GM23248 (cell line): Measurements from ENCODE around the gene STX16. TPM values are rescaled to one million over a fixed set of nuclear protein-coding genes. Genes with fewer than 3 reads are reported as not detected.

ENCODE experiments used
- DNase-seq: peaks from one replicate; pipeline ENCODE4 v3.0.0-alpha.2; 2015
- H2AFZ ChIP-seq: fragments of 200-600 bp; sonication (generic); 2 replicates; pipeline ENCODE4 v1.6.1; 2016; ENCODE audit warnings: antibody characterized with exemption
- H3F3A ChIP-seq: fragments of 200-600 bp; sonication (generic); 2 replicates; pipeline ENCODE4 v1.6.1; 2016; ENCODE audit warnings: mild to moderate bottlenecking, antibody characterized with exemption, mixed run types; ENCODE audit not compliant: insufficient read depth
- H3K27ac ChIP-seq: fragments of 200-600 bp; sonication (generic); 2 replicates; pipeline ENCODE4 v1.5.1; 2016; ENCODE audit warnings: mild to moderate bottlenecking
- H3K27me3 ChIP-seq: fragments of 200-600 bp; sonication (generic); replicated peaks from 2 replicates; pipeline ENCODE4 v1.6.1; 2016; ENCODE audit warnings: mild to moderate bottlenecking; ENCODE audit not compliant: insufficient read depth
- H3K36me3 ChIP-seq: fragments of 200-600 bp; sonication (generic); 2 replicates; pipeline ENCODE4 v1.6.1; 2016; ENCODE audit warnings: low read depth, mild to moderate bottlenecking
- H3K4me1 ChIP-seq: fragments of 200-600 bp; sonication (generic); 2 replicates; pipeline ENCODE4 v1.6.1; 2016; ENCODE audit warnings: mild to moderate bottlenecking; ENCODE audit not compliant: insufficient read depth
- H3K4me2 ChIP-seq: fragments of 200-600 bp; sonication (generic); one replicate; pipeline ENCODE4 v1.6.1; 2016; ENCODE audit warnings: mild to moderate bottlenecking; ENCODE audit not compliant: unreplicated experiment
- H3K4me3 ChIP-seq: fragments of 200-600 bp; sonication (generic); 2 replicates; pipeline ENCODE4 v1.5.1; 2016; ENCODE audit warnings: mild to moderate bottlenecking
- H3K79me2 ChIP-seq: fragments of 200-600 bp; sonication (generic); 2 replicates; pipeline ENCODE4 v1.6.1; 2016; ENCODE audit warnings: mild to moderate bottlenecking; ENCODE audit not compliant: insufficient read depth
- H3K9ac ChIP-seq: fragments of 200-600 bp; sonication (generic); 2 replicates; pipeline ENCODE4 v1.6.1; 2016; ENCODE audit warnings: mild to moderate bottlenecking
- H3K9me2 ChIP-seq: fragments of 200-600 bp; sonication (generic); 2 replicates; pipeline ENCODE4 v1.6.1; 2016; ENCODE audit warnings: mixed run types, mild to moderate bottlenecking, moderate library complexity; ENCODE audit not compliant: insufficient read depth
- H3K9me3 ChIP-seq: fragments of 200-600 bp; sonication (generic); one replicate; pipeline ENCODE4 v1.6.1; 2017; ENCODE audit warnings: low read depth
- H4K20me1 ChIP-seq: fragments of 200-600 bp; sonication (generic); 2 replicates; pipeline ENCODE4 v1.6.0; 2016; ENCODE audit not compliant: insufficient read depth
- EZH2 ChIP-seq: fragments of 200-600 bp; sonication (generic); IDR thresholded peaks from 2 replicates; pipeline ENCODE4 v1.6.1; 2018; ENCODE audit warnings: antibody characterized with exemption, mild to moderate bottlenecking; ENCODE audit not compliant: insufficient read depth, poor library complexity, severe bottlenecking
- EZH2phosphoT487 ChIP-seq: fragments of 200-600 bp; sonication (generic); IDR thresholded peaks from 2 replicates; pipeline ENCODE4 v1.6.1; 2018; ENCODE audit warnings: antibody characterized with exemption, moderate library complexity, mild to moderate bottlenecking, low read depth; ENCODE audit not compliant: insufficient read depth
- WGBS, 2 experiments: methylation state at CpG; one replicate each; pipeline ENCODE4 v1.1.6; 2015 to 2017; ENCODE audit warnings: low lambda C conversion rate in 2 of 2, low coverage in 1 of 2; ENCODE audit errors: missing lambda C conversion rate in 2 of 2; 5-methylcytosine and 5-hydroxymethylcytosine counted together
- in situ Hi-C: fragments of 300-500 bp; cut with MboI; formaldehyde crosslinking; loops from 2 replicates; pipeline ENCODE4 v1.15.0; 2020
- polyA plus RNA-seq: library from polyadenylated mRNA; unstranded; fragments of >200 nt; fragmentation: Nextera tagmentation; extraction: Ambion mirVana; gene quantifications from 2 replicates; pipeline ENCODE4 v1.2.1, GENCODE V29; 2016
- total RNA-seq: library from RNA; depleted of rRNA; stranded (reverse); fragments of >200 nt; shearing (Covaris generic); gene quantifications from 2 replicates; pipeline ENCODE4 v1.2.3, GENCODE V29; 2014

STX16 gene
- total and polyA plus RNA-seq, 2 experiments from 2014 or later = 17.6 to 36.9 TPM

DNA sequence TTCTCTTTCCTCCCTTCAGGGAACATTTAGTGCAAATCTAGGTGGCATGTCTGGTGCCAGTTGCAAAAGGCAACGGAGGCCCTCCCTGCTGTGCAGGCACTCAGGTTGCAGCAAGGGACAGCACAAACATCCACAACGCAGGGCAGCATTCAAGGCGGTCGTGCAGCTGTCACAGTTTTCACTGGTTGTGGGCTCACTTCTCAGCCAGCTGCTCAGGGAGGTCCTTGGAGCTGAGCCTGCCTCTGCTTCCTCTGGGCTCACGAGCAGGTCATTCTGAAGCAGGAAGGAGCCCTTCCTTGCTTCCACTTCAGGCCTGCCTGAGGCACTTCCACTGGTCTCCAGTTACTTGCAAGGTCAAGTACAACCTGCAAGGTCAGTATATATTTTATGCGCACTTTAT, 37.8 kb downstream of the STX16 start:
- TF ChIP-seq EZH2 (no peak), EZH2phosphoT487 (no peak)
- no peak overlapping the region for H3K9ac ChIP-seq
- no peaks in the 10 kb centered on the region for H4K20me1 ChIP-seq
- no peaks in the 10 kb centered on the region for H3K27me3 ChIP-seq
- in situ Hi-C loops = no loop called here
- DNase-seq = no peak
- H3K79me2 ChIP-seq = peaks cover 8% of the 10 kb centered on the region
- 65 to 68% methylated on average over 6 of the region's 6 CpGs for WGBS, 2 experiments
- H3K4me3 ChIP-seq = no peak overlapping the region
- no peak overlapping the region for H3K27ac ChIP-seq
- no peak overlapping the region for H3K4me2 ChIP-seq
- no peaks in the 10 kb centered on the region for H3K36me3 ChIP-seq
- H3K4me1 ChIP-seq = peaks cover 25% of the 10 kb centered on the region
- H2AFZ ChIP-seq = no peak overlapping the region
- no peaks in the 10 kb centered on the region for H3K9me3 ChIP-seq
- H3F3A ChIP-seq = peaks cover 27% of the 10 kb centered on the region
- no peaks in the 10 kb centered on the region for H3K9me2 ChIP-seq

DNA sequence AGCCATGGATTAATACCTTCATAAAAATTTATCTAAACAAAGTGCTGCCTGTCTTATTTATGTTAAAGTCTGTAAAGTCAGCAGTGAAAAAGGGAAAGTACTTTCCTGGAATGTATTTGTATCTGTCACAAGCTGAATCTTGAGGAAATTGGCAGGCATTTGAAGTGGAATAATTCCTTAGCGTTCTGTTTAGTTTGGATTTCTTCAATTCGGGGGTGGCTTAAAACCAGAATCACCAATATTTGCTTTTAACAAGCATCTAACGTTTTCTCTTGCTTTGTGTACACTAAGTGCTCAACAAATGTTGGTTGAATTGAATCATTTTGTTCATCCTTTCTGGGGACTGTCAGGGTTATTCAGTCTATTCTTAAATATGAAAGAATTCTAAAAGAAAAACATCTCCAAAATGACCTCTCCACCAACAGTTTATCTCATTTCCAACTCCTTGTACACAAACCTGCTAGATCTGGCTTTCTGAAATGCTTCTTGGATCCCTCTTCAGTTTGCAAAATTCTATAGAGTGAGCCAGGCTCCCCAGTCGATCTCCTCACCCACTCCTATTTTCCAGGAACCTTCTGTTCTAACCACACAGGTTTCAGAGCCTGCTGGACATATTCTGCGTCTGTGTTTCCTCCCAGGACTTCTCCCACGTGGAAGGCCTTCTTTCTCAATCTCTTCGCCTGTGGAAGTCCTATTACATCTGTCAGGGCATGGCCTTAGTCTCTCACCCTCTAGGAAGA, 39.5 kb downstream of the STX16 start:
- in situ Hi-C loops = no loop called here
- H3K9me2 ChIP-seq = no peaks in the 10 kb centered on the region
- H3K79me2 ChIP-seq = peaks cover 16% of the 10 kb centered on the region
- TF ChIP-seq EZH2phosphoT487 = no peak
- no peak for TF ChIP-seq EZH2
- H3K9ac ChIP-seq = peak overlapping the region; percentile 21
- peak; percentile 63 for DNase-seq
- peaks cover 27% of the 10 kb centered on the region for H3F3A ChIP-seq
- H3K27me3 ChIP-seq = no peaks in the 10 kb centered on the region
- H3K27ac ChIP-seq = peak overlapping the region; percentile 89
- no peaks in the 10 kb centered on the region for H3K9me3 ChIP-seq
- no peak overlapping the region for H3K4me3 ChIP-seq
- no peaks in the 10 kb centered on the region for H4K20me1 ChIP-seq
- H3K4me2 ChIP-seq = no peak overlapping the region
- peak overlapping the region; percentile 74 for H2AFZ ChIP-seq
- H3K4me1 ChIP-seq = peaks cover 25% of the 10 kb centered on the region
- H3K36me3 ChIP-seq = no peaks in the 10 kb centered on the region
- 12 to 16% methylated on average over 7 of the region's 7 CpGs for WGBS, 2 experiments

DNA sequence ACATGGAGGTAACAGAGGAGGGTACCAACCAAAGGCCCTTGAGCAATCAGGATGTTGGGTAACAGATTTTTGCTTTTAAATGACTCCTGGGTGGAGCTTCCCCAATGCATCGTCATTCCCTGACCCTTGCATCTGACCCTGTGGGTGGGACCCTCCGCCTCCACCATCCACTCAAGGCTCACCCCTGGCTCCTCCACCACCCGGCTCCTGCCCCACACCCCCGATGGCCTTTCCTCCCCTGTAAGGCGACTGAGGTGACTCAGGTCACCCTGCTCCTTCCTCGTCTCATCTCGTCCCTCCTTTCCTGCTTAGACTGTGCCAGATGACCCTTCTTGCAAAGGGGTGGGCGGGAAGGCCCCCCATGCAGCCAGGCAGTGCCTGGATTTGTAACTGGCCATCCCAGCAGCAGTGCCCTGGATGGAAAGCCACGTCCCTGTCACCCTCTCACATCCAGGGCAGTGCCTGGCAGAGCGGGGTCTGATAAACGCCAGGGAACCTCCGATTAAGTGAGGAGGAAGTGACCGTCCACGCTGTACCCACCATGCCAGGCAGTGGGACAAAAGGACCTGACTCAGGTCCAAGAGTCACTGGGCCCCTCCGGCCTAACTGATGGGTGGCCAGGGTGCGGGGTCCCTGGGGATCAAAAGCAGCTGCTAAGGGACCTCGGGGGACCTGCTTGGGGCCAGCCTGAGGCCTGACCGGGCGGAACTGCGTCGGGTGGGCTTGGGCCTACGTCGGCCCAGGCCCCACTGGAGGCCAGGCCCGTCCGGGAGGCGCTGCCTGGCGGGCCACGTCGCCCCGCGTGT, 40.9 kb downstream of the STX16 start:
- WGBS, 2 experiments = 49 to 63% methylated on average over 23 to 29 of the region's 31 CpGs

DNA sequence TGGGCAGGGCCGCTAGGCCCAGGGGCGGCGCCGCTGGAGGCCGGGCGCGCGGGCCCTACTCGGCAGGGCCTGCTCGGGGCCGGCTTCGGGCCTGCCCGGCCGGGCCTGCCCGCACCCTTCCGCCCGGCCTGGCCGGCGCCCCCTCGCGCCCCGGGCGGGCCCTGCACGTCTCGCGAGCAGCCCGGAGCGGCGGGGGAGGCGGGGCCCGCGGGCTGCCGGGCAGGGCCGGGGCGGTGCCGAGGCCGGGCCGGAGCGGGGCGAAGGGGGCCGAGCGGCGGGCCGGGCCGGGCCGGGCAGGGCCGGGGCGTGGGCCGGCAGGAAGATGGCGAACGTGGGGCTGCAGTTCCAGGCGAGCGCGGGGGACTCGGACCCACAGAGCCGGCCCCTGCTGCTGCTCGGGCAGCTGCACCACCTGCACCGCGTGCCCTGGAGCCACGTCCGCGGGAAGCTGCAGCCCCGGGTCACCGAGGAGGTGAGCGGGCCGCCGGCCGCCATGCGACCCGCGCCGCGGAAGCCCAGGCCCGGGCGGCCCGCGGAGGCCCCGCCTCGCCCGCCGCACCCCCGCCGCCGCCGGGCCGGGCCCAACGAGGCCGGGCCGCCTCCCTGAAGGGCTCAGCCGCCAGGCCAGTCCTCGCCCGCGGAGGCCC, 41.6 kb downstream of the STX16 start, which contains the start of gene NPEPL1:
TSS of gene NPEPL1 (plus strand) at position 222 of the 647 bp plus-strand sequence. CDS start at position 323, 101 bp downstream.
- 1 to 5% methylated on average over 28 to 56 of the region's 93 CpGs for WGBS, 2 experiments
- peak within 1 kb of the TSS; percentile 94 for H3K9ac ChIP-seq
- H3K4me3 ChIP-seq = peak within 1 kb of the TSS; percentile 69
- H3K36me3 ChIP-seq = no peaks in the 10 kb centered on the region
- H2AFZ ChIP-seq = peak within 1 kb of the TSS; percentile 92
- no peaks in the 10 kb centered on the region for H3K27me3 ChIP-seq
- TF ChIP-seq EZH2 (no peak), EZH2phosphoT487 (no peak)
- peaks cover 16% of the 10 kb centered on the region for H3K79me2 ChIP-seq
- peak; percentile 94 for DNase-seq
- peak within 1 kb of the TSS; percentile 89 for H3K27ac ChIP-seq
- no peaks in the 10 kb centered on the region for H3K9me3 ChIP-seq
- no peaks in the 10 kb centered on the region for H4K20me1 ChIP-seq
- in situ Hi-C loops = no loop called here
- peaks cover 27% of the 10 kb centered on the region for H3F3A ChIP-seq
- no peaks in the 10 kb centered on the region for H3K9me2 ChIP-seq
- peak within 1 kb of the TSS; percentile 98 for H3K4me2 ChIP-seq
- H3K4me1 ChIP-seq = peaks cover 25% of the 10 kb centered on the region

More for the DNA sequence above, 40.9 kb downstream of the STX16 start:
- H3K79me2 ChIP-seq = peaks cover 16% of the 10 kb centered on the region
- H3K4me2 ChIP-seq = peak overlapping the region; percentile 21
- 0 out of 2 replicates have a peak overlapping the region, but pooled peaks have one; percentile 24 for H3K4me3 ChIP-seq
- peak overlapping the region; percentile 89 for H3K27ac ChIP-seq
- peak overlapping the region; percentile 94 for H3K9ac ChIP-seq
- peaks cover 25% of the 10 kb centered on the region for H3K4me1 ChIP-seq
- no peaks in the 10 kb centered on the region for H3K9me3 ChIP-seq
- no peaks in the 10 kb centered on the region for H3K9me2 ChIP-seq
- no peak for TF ChIP-seq EZH2phosphoT487
- TF ChIP-seq EZH2 = no peak
- H3K36me3 ChIP-seq = no peaks in the 10 kb centered on the region
- peak overlapping the region; percentile 92 for H2AFZ ChIP-seq
- H3K27me3 ChIP-seq = no peaks in the 10 kb centered on the region
- H3F3A ChIP-seq = peaks cover 27% of the 10 kb centered on the region
- DNase-seq = peak; percentile 50
- in situ Hi-C loops = no loop called here
- H4K20me1 ChIP-seq = no peaks in the 10 kb centered on the region
